GOT3 (cell line): Measurements from ENCODE around the gene PTPN7.
"Not testable (repeated sequence)": the region's sequence is repeated elsewhere in the genome, so short reads cannot be mapped to it uniquely, and the experiment has no call there.

Source experiments
- DNase-seq: peaks from one replicate; lab custom pipeline; 2025; ENCODE audit warnings: mixed read lengths; lab: John Stamatoyannopoulos, UW

The PTPN7 gene

GRCh38 chr1:202167054-202167453 lies 6.7 kb upstream of the PTPN7 start:
- not testable (repeated sequence) for DNase-seq

GRCh38 chr1:202165942-202166843 lies 5.8 kb upstream of the PTPN7 start:
- DNase-seq = no peak

- DNase-seq = no peak
These were observed 5.0 kb upstream of the PTPN7 start for GRCh38 chr1:202165267-202165941.

- DNase-seq = no peak
These were observed 4.1 kb upstream of the PTPN7 start for GRCh38 chr1:202164271-202165037.

GRCh38 chr1:202163281-202164270 lies 3.2 kb upstream of the PTPN7 start:
- no peak for DNase-seq

- no peak for DNase-seq
These were observed 2.2 kb upstream of the PTPN7 start for GRCh38 chr1:202162418-202163280.

GRCh38 chr1:202162047-202162417 lies 1.6 kb upstream of the PTPN7 start:
- no peak for DNase-seq

- no peak for DNase-seq
These were observed 997 bp upstream of the PTPN7 start for GRCh38 chr1:202161151-202162046.

GRCh38 chr1:202159534-202160371 lies 649 bp downstream of the PTPN7 start:
- no peak for DNase-seq

- DNase-seq = no peak
These were observed 1.4 kb downstream of the PTPN7 start for GRCh38 chr1:202158810-202159533.

- DNase-seq = no peak
These were observed 2.5 kb downstream of the PTPN7 start for GRCh38 chr1:202157945-202158344.

GRCh38 chr1:202156590-202156989 lies 3.8 kb downstream of the PTPN7 start:
- DNase-seq = no peak

- DNase-seq = no peak
These were observed 4.9 kb downstream of the PTPN7 start for GRCh38 chr1:202155478-202156021.

GRCh38 chr1:202154766-202155477 lies 5.5 kb downstream of the PTPN7 start:
- no peak for DNase-seq

GRCh38 chr1:202154148-202154765 lies 6.1 kb downstream of the PTPN7 start:
- no peak for DNase-seq

- DNase-seq = no peak
These were observed 7.1 kb downstream of the PTPN7 start for GRCh38 chr1:202153284-202153683.
